Activated naive CD4-positive, alpha-beta T cell treated with anti-CD3 and anti-CD28 coated beads for 36 hours (primary cell): ENCODE measurements around the gene EDAR. TPM values are rescaled to one million over a fixed set of nuclear protein-coding genes. Genes with fewer than 3 reads are reported as not detected.
A peak's percentile ranks its signal among the peaks of the same experiment; 100 is the strongest.

Experiments
- CTCF ChIA-PET: fragments of 350-600 bp; sonication (Branson Sonifier 250); formaldehyde crosslinking; loops from one replicate; lab custom pipeline; 2021; ENCODE audit warnings: antibody characterized with exemption; lab: Charles Lee
- DNase-seq: peaks from one replicate; pipeline ENCODE4 v3.0.0-alpha.2; 2020
- H3K27ac Mint-ChIP-seq: one replicate; pipeline ENCODE4 v1.8.0; 2021; ENCODE audit warnings: mild to moderate bottlenecking, mixed read lengths
- H3K27me3 Mint-ChIP-seq: one replicate; pipeline ENCODE4 v1.8.0; 2021; ENCODE audit warnings: low read depth, mixed read lengths
- H3K36me3 Mint-ChIP-seq: one replicate; pipeline ENCODE4 v1.8.0; 2021; ENCODE audit warnings: low read depth, mixed read lengths
- H3K4me1 Mint-ChIP-seq: one replicate; pipeline ENCODE4 v1.8.0; 2021; ENCODE audit warnings: low read depth, mixed read lengths
- H3K4me3 Mint-ChIP-seq: one replicate; pipeline ENCODE4 v1.8.0; 2021; ENCODE audit warnings: mild to moderate bottlenecking, moderate library complexity, mixed read lengths
- H3K9me3 Mint-ChIP-seq: one replicate; pipeline ENCODE4 v1.8.0; 2021; ENCODE audit warnings: mixed read lengths
- intact Hi-C: fragments of 100-400 bp; cut with micrococcal nuclease; formaldehyde crosslinking; loops from one replicate; pipeline ENCODE4 v1.15.1; 2023
- total RNA-seq, 2 experiments: library from RNA; stranded (reverse); gene quantifications; one replicate each; pipeline ENCODE4 v1.2.3, GENCODE V29; 2021

Gene EDAR
- total RNA-seq, 2 experiments from 2014 or later, result 1.1 to 1.3 TPM

GRCh38 chr2:108935271-108935741 lies 53.7 kb downstream of the EDAR start:
- CTCF ChIA-PET, result interaction anchor here (1.0 kb wide), 1 partner anchor 53 kb away, joined by 3 read pairs; no protein-coding TSS in a partner anchor

GRCh38 chr2:108934583-108935245 lies 54.3 kb downstream of the EDAR start:
- intact Hi-C loops, result no loop called here
- no peaks in the 10 kb centered on the region for H3K36me3 Mint-ChIP-seq
- DNase-seq, result no peak
- no peak overlapping the region for H3K27ac Mint-ChIP-seq
- H3K9me3 Mint-ChIP-seq, result no peaks in the 10 kb centered on the region
- CTCF ChIA-PET, result no interaction called here
- H3K4me3 Mint-ChIP-seq, result no peak overlapping the region
- H3K4me1 Mint-ChIP-seq, result peaks cover 23% of the 10 kb centered on the region
- no peaks in the 10 kb centered on the region for H3K27me3 Mint-ChIP-seq

More at GRCh38 chr2:108935271-108935741, 53.7 kb downstream of the EDAR start:
- DNase-seq, result no peak
- Mint-ChIP-seq H3K36me3 (no peaks in the 10 kb centered on the region), H3K27me3 (no peaks in the 10 kb centered on the region), H3K4me1 (peaks cover 25% of the 10 kb centered on the region), H3K9me3 (no peaks in the 10 kb centered on the region), H3K4me3 (no peak overlapping the region), H3K27ac (no peak overlapping the region)
- intact Hi-C loops, result no loop called here

- Mint-ChIP-seq H3K4me3 (no peak overlapping the region), H3K27me3 (no peaks in the 10 kb centered on the region), H3K36me3 (no peaks in the 10 kb centered on the region), H3K4me1 (peaks cover 20% of the 10 kb centered on the region), H3K27ac (no peak overlapping the region), H3K9me3 (no peaks in the 10 kb centered on the region)
- no peak for DNase-seq
- CTCF ChIA-PET, result no interaction called here
- intact Hi-C loops, result no loop called here
Observed at GRCh38 chr2:108934151-108934550, 54.9 kb downstream of the EDAR start.

GRCh38 chr2:108933691-108934117 lies 55.3 kb downstream of the EDAR start:
- Mint-ChIP-seq H3K4me1 (peaks cover 16% of the 10 kb centered on the region), H3K4me3 (no peak overlapping the region), H3K27me3 (no peaks in the 10 kb centered on the region), H3K27ac (no peak overlapping the region), H3K36me3 (no peaks in the 10 kb centered on the region), H3K9me3 (no peaks in the 10 kb centered on the region)
- CTCF ChIA-PET, result no interaction called here
- intact Hi-C loops, result no loop called here
- no peak for DNase-seq

- Mint-ChIP-seq H3K4me3 (no peak overlapping the region), H3K27ac (no peak overlapping the region), H3K4me1 (peaks cover 8% of the 10 kb centered on the region), H3K9me3 (no peaks in the 10 kb centered on the region), H3K36me3 (no peaks in the 10 kb centered on the region), H3K27me3 (no peaks in the 10 kb centered on the region)
- CTCF ChIA-PET, result interaction anchor here (10.0 kb wide), 1 partner anchor 54 kb away, joined by 153 read pairs; the partner anchor contains the start of gene EDAR
- intact Hi-C loops, result no loop called here
- no peak for DNase-seq
Observed at GRCh38 chr2:108932736-108933332, 56.2 kb downstream of the EDAR start.

GRCh38 chr2:108931372-108931771 lies 57.6 kb downstream of the EDAR start:
- intact Hi-C loops, result no loop called here
- no peaks in the 10 kb centered on the region for H3K36me3 Mint-ChIP-seq
- no peak overlapping the region for H3K27ac Mint-ChIP-seq
- CTCF ChIA-PET, result interaction anchor here (0.6 to 10.0 kb wide), 5 partner anchors 12 to 82 kb away, joined by 3 to 153 read pairs (median 4); partner anchors contain the start of gene EDAR
- H3K4me3 Mint-ChIP-seq, result no peak overlapping the region
- H3K9me3 Mint-ChIP-seq, result no peaks in the 10 kb centered on the region
- no peak for DNase-seq
- H3K27me3 Mint-ChIP-seq, result no peaks in the 10 kb centered on the region
- no peaks in the 10 kb centered on the region for H3K4me1 Mint-ChIP-seq

- Mint-ChIP-seq H3K36me3 (no peaks in the 10 kb centered on the region), H3K27ac (no peak overlapping the region), H3K4me1 (no peaks in the 10 kb centered on the region), H3K4me3 (no peak overlapping the region), H3K9me3 (no peaks in the 10 kb centered on the region), H3K27me3 (no peaks in the 10 kb centered on the region)
- intact Hi-C loops, result loop anchor here (2.0 to 5.0 kb wide), 4 partner anchors 29 to 581 kb away; partner anchors contain the start of gene SH3RF3
- CTCF ChIA-PET, result interaction anchor here (0.7 to 10.0 kb wide), 6 partner anchors 11 to 102 kb away, joined by 3 to 153 read pairs (median 6); partner anchors contain the start of gene EDAR
- no peak for DNase-seq
Observed at GRCh38 chr2:108929807-108930425, 59.1 kb downstream of the EDAR start.

- H3K9me3 Mint-ChIP-seq, result no peaks in the 10 kb centered on the region
- H3K36me3 Mint-ChIP-seq, result no peaks in the 10 kb centered on the region
- intact Hi-C loops, result loop anchor here (1.0 to 5.0 kb wide), 6 partner anchors 30 to 582 kb away; partner anchors contain the start of gene SH3RF3
- no peak for DNase-seq
- no peaks in the 10 kb centered on the region for H3K27me3 Mint-ChIP-seq
- no peak overlapping the region for H3K4me3 Mint-ChIP-seq
- H3K27ac Mint-ChIP-seq, result no peak overlapping the region
- CTCF ChIA-PET, result interaction anchor here (0.7 to 10.0 kb wide), 16 partner anchors 12 to 582 kb away, joined by 3 to 153 read pairs (median 4); partner anchors contain the start of gene EDAR
- H3K4me1 Mint-ChIP-seq, result no peaks in the 10 kb centered on the region
Observed at GRCh38 chr2:108928660-108929377, 60.2 kb downstream of the EDAR start.

- H3K27ac Mint-ChIP-seq, result no peak overlapping the region
- no peaks in the 10 kb centered on the region for H3K27me3 Mint-ChIP-seq
- no peak overlapping the region for H3K4me3 Mint-ChIP-seq
- CTCF ChIA-PET, result interaction anchor here (0.6 to 10.0 kb wide), 19 partner anchors 12 to 583 kb away, joined by 3 to 153 read pairs (median 4); partner anchors contain the start of gene EDAR
- peak; percentile 66 for DNase-seq
- H3K36me3 Mint-ChIP-seq, result no peaks in the 10 kb centered on the region
- no peaks in the 10 kb centered on the region for H3K4me1 Mint-ChIP-seq
- H3K9me3 Mint-ChIP-seq, result no peaks in the 10 kb centered on the region
- intact Hi-C loops, result loop anchor here (1.0 to 5.0 kb wide), 6 partner anchors 31 to 583 kb away; partner anchors contain the start of gene SH3RF3
Observed at GRCh38 chr2:108927936-108928659, 60.9 kb downstream of the EDAR start.

GRCh38 chr2:108927405-108927804 lies 61.6 kb downstream of the EDAR start:
- intact Hi-C loops, result loop anchor here (5.0 kb wide), 2 partner anchors 70 to 200 kb away; partner anchors contain the start of gene SH3RF3
- CTCF ChIA-PET, result interaction anchor here (0.6 to 10.0 kb wide), 13 partner anchors 11 to 583 kb away, joined by 3 to 153 read pairs (median 4); partner anchors contain the start of gene EDAR

More at GRCh38 chr2:108927405-108927804, 61.6 kb downstream of the EDAR start:
- H3K36me3 Mint-ChIP-seq, result peaks cover 2% of the 10 kb centered on the region
- no peak overlapping the region for H3K27ac Mint-ChIP-seq
- DNase-seq, result no peak
- no peaks in the 10 kb centered on the region for H3K4me1 Mint-ChIP-seq
- no peaks in the 10 kb centered on the region for H3K27me3 Mint-ChIP-seq
- no peak overlapping the region for H3K4me3 Mint-ChIP-seq
- no peaks in the 10 kb centered on the region for H3K9me3 Mint-ChIP-seq
